Measurements from ENCODE around the gene FCER2.

Gene FCER2

DNA sequence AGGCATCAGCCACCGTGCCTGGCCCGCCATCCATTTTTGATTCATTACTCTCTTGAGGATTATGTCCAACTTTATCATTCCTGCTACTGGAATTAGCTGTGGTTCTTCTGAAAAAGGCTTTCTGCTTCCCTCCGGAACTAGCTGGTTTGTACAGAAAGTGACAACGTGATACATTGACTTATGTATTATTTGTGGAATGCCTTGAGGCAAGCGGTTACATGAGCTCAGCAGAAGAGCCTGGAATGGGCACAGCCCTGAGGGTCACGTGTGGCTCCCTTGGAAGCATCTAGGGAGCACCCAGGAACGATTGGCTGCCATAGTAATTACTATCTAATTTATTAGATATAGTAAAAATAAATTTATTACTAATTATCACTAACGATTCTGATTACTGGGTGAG, 47.5 kb downstream of the FCER2 start:
- Histone ChIP-seq H3K9me3 (no peaks in the 10 kb centered on the region), H3K36me3 (no peaks in the 10 kb centered on the region), H3K4me3 (ENCODE audit: low read depth, low read length) (no peak overlapping the region), H3K4me1 (no peaks in the 10 kb centered on the region), H3K27me3 (peaks cover 55% of the 10 kb centered on the region)
- TF ChIP-seq, protein P1, sequence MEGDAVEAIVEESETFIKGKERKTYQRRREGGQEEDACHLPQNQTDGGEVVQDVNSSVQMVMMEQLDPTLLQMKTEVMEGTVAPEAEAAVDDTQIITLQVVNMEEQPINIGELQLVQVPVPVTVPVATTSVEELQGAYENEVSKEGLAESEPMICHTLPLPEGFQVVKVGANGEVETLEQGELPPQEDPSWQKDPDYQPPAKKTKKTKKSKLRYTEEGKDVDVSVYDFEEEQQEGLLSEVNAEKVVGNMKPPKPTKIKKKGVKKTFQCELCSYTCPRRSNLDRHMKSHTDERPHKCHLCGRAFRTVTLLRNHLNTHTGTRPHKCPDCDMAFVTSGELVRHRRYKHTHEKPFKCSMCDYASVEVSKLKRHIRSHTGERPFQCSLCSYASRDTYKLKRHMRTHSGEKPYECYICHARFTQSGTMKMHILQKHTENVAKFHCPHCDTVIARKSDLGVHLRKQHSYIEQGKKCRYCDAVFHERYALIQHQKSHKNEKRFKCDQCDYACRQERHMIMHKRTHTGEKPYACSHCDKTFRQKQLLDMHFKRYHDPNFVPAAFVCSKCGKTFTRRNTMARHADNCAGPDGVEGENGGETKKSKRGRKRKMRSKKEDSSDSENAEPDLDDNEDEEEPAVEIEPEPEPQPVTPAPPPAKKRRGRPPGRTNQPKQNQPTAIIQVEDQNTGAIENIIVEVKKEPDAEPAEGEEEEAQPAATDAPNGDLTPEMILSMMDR (IDR thresholded peaks at IDR 0.05; ENCODE audit: low read depth, low read length): no peak
- DNase-seq: no peak

DNA sequence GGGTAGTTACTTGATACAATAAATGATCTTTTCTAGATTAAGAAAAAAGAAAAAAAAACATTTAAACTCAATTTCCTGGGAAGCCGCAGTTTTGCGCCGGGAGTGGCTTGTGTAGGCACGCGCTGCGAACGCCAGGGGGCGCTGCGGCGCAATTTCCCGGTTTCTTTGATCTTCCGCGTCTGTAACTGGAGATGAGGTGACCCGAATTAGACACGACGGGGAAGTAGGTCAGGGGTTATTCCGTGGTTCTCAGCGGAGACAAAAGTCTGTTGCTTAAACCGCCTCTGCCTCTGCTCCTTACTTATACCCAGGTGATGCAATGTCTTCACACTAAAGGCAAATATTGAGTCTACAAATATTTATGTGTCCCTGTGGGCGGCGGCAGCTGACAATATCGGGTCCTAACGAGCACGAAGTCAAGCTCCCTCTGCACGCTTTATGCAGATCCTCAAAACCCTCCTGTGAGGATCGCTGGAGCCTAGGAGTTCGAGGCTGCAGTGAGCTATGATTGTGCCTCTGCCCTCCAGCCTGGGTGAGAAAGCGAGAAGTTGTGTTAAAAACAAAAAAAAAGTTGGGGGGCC, 49.8 kb downstream of the FCER2 start:
- DNase-seq: peak; percentile 72
- no peaks in the 10 kb centered on the region for H3K9me3 ChIP-seq
- TF ChIP-seq, protein P1 (IDR thresholded peaks at IDR 0.05; ENCODE audit: low read depth, low read length): peak; percentile 92
- peaks cover 37% of the 10 kb centered on the region for H3K27me3 ChIP-seq
- peak overlapping the region; percentile 35 for H3K4me3 ChIP-seq (ENCODE audit: low read depth, low read length)
- no peaks in the 10 kb centered on the region for H3K4me1 ChIP-seq
- no peaks in the 10 kb centered on the region for H3K36me3 ChIP-seq

DNA sequence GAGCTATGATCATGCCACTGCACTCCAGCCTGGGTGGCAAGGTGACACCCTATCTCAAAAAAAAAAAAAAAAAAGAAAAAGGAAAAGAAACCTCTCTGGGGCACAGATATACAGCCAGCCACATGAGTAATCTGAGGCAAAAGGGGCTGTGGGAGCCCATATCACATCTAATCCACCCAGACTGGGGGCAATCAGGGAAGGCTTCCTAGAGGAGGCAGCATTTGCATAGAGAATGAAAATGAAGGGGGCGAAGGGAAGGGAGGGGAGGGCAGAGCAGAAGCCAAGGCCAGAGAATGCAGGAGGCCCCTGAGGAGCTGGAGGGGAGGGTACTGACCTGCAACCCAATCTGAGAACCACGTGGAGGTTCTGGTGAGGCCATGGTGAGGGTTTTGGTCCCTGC, 51.8 kb downstream of the FCER2 start:
- Histone ChIP-seq H3K4me1 (no peaks in the 10 kb centered on the region), H3K4me3 (ENCODE audit: low read depth, low read length) (no peak overlapping the region), H3K36me3 (no peaks in the 10 kb centered on the region), H3K9me3 (no peaks in the 10 kb centered on the region), H3K27me3 (peaks cover 27% of the 10 kb centered on the region)
- no peak for DNase-seq
- TF ChIP-seq, protein P1 (IDR thresholded peaks at IDR 0.05; ENCODE audit: low read depth, low read length): no peak

DNA sequence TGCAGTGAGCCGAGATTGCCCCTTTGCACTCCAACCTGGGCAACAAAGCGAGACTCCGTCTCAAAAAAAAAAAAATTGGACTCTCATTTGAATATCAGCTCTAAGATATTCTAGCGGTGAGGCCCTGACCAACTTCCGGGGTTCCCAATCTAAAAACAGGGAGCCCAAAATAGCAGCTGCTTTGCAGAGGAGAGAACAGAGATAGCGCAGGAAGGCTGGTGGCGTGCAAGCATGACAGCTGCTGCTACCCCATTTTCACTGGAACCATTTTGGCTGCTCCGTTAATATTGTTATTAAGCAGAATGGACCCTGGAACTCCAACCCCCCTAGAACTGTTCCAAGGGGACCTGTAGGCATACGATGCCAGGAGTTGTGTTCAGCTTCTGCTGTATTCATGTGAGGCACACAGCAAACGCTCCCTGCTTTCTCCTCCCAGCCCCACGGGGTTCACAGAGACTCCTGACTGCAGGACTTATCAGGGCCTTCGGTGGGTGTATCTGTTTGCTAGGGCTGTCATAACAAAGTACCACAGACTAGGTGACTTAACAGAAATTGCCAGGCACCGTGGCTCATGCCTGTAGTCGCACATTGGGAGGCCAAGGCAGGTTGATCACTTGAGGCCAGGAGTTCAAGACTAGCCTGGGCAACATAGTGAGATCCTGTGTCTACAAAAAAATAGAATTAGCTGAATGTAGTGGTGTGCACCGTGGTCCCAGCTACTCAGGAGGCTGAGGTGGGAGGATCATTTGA, 53.5 kb downstream of the FCER2 start:
- Histone ChIP-seq H3K4me1 (no peaks in the 10 kb centered on the region), H3K36me3 (no peaks in the 10 kb centered on the region), H3K27me3 (peaks cover 24% of the 10 kb centered on the region), H3K4me3 (ENCODE audit: low read depth, low read length) (no peak overlapping the region), H3K9me3 (no peaks in the 10 kb centered on the region)
- TF ChIP-seq, protein P1 (IDR thresholded peaks at IDR 0.05; ENCODE audit: low read depth, low read length): no peak
- no peak for DNase-seq

DNA sequence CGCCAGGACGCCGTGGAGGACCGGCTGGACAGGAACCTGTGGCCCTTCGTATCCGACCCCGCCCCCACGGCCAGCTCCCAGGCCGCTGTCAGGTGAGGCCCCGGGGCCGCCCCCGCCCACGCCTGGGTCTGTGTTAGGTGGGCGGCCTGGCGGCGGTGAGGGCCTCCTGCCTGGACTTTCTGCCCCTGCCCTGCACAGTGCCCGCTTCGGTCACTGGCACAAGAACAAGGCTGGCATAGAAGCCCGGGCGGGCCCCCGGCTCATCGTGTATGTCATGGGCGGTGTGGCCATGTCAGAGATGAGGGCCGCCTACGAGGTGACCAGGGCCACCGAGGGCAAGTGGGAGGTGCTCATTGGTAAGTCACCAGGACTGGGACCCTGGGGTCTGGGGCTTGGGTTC, 54.8 kb downstream of the FCER2 start:
- Histone ChIP-seq H3K27me3 (peaks cover 18% of the 10 kb centered on the region), H3K36me3 (no peaks in the 10 kb centered on the region), H3K9me3 (no peaks in the 10 kb centered on the region), H3K4me1 (no peaks in the 10 kb centered on the region), H3K4me3 (ENCODE audit: low read depth, low read length) (no peak overlapping the region)
- DNase-seq: no peak
- TF ChIP-seq, protein P1 (IDR thresholded peaks at IDR 0.05; ENCODE audit: low read depth, low read length): no peak

DNA sequence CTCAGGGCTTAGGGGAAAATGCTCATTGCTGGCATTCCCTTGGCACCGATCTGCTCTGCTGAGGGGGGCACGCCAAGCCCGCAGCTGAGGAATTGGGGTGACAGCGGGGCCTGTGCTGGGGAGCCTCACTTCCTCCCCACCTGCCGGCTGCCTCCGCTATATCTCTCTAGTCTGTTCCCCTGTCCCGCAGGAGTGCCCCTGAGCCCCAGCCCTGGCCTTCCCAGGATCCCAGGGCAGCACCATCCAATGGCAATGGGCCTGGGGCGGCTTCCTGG, 55.6 kb downstream of the FCER2 start:
- Histone ChIP-seq H3K9me3 (no peaks in the 10 kb centered on the region), H3K4me3 (ENCODE audit: low read depth, low read length) (no peak overlapping the region), H3K4me1 (no peaks in the 10 kb centered on the region), H3K27me3 (peaks cover 15% of the 10 kb centered on the region), H3K36me3 (no peaks in the 10 kb centered on the region)
- DNase-seq: no peak
- TF ChIP-seq, protein P1 (IDR thresholded peaks at IDR 0.05; ENCODE audit: low read depth, low read length): no peak

Measured in BE2C (cell line).